HG02943 (cell line): ENCODE measurements around the gene OLFM2.
"Not testable (repeated sequence)": the region's sequence is repeated elsewhere in the genome, so short reads cannot be mapped to it uniquely, and the experiment has no call there.

ENCODE experiments used
- ATAC-seq: cut with Tn5 transposase; IDR thresholded peaks from one replicate; pipeline ENCODE4 v1.9.1; 2021; ENCODE audit warnings: mild to moderate bottlenecking, low read depth, moderate library complexity; ENCODE audit not compliant: unreplicated experiment

OLFM2 gene

DNA sequence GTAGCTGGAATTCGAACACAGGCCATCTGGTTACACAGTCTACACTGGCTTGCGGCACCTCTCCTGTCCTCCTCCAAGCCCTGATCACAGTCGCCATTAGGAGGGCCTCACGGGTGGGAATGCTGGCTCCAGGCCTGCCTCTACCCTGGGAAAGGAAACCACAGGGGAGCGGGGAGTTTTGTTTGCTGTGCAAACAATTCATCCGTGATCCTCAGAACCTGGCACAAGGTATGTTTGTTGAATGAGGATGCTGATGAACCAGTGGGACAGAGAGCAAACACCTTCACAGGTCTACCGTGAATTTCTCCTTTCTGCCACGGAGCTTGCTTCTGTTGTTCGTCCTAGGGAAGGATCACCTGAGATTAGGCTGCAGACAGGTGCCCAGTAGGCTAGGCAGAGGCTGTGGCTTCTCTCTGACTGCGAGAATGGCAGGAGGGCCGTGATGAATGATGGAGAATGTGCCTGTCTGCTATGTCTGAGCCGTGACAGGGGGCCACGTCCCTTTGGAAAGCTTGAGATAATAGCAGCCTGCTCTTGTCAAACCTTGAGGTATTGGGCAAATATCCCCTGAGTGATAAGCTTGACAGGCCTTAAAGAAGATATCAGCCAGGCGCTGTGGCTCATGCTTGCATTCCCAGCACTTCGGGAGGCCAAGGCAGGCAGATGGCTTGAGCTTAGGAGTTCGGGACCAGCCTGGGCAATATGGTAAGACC is 64.5 kb downstream of the OLFM2 start:
- no peak for ATAC-seq

DNA sequence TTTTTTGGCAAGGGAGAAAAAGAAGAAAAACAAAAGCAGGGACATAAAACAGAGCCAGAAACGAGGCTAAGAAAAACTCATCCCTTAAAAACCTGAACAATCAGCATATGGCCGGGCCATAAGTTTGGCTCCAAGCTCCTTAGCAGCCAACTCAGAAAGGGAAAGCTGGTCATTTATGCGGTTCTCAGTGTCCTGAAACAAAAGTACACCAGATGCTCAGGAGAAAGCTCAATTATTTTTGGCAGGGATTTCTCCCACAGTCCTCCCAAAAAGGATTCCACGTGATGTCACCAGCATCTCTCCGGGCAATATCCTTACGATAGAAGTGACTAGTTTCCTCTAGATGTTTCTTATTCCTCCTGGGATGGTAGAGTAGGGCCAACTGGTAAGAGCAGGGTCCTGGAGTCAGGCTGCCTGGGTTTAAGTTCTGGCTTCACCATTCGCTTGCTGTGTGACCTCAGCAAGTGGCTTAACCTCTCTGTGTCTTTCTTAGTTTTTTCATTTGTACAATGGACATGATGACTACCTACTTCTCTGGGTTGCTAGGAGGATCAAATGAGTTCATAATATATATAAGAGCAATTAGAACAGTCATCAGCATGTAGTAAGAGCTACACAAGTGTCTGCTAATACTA is 67.2 kb downstream of the OLFM2 start:
- ATAC-seq = no peak

DNA sequence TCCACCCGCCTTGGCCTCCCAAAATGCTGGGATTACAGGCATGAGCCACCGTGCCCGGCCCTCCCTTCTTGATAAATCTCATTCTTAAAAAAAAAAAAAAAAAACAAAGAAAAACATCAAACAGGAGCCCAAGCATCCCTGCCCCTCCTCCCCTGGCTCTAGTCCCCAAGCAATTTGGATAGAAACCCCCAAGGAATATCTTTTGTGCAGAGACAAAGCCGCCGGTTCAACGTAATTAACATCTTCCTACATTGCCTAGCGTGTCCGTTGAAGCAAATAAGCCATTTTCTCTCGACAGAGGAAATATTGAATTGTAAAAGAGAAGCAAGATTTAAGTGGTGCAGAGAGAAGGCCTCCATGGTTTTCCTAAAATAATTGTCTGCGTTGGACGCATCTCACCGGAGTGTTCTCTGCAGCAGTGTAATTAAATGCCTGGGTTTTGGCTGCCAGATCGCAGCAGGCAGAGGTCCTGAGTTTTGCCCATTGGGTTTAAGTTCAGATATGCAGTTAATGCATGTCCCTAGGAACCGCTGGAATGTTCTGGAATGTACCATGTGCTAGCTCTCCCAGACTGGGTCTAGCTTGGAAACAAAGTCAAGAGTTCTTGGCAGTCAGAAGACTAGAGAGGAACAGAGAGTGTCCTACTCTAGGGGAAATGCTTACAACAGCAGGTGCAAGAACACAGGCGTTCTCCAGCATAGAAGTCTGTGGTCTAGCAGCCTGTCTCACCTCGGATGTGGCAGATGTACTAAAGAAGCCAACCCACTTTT is 70.4 kb downstream of the OLFM2 start:
- no peak for ATAC-seq

DNA sequence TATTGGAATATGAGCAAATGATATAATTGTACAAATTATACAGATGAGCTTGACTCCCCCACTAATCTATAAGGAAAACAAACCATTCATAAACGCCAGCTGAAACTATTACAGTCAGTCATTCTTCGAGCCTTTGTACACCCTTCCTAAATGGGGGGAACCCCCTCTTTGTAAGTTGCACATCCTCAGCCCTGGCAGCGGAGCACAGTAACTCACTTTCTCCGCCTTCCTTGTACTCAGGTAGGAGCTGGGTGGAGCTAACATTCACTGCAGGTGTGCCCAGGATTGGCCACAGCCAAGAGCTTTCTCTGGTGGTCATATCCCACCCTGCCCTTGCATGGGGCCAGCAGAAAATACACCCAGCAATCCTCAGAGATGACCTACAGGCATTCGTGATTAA is 72.6 kb downstream of the OLFM2 start:
- no peak for ATAC-seq

DNA sequence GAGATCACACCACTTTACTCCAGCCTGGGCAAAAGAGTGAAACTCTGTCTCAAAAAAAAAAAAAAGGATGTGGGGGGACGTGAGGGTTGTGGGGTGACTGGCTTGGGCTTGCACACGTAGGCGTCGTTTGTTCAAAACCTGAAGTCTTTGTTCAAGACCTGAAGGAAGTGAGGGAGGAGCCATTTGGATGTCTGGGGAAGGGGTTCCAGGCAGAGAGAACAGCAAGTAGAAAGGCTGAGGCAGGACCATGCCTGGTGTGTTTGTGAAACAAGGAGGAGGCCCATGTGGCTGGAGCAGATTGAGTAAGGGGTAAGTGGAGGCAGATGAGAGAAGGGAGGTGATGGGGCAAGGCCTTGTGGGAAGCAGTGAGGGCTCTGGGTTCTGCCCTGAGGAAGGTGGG is 73.4 kb downstream of the OLFM2 start:
- ATAC-seq = no peak

DNA sequence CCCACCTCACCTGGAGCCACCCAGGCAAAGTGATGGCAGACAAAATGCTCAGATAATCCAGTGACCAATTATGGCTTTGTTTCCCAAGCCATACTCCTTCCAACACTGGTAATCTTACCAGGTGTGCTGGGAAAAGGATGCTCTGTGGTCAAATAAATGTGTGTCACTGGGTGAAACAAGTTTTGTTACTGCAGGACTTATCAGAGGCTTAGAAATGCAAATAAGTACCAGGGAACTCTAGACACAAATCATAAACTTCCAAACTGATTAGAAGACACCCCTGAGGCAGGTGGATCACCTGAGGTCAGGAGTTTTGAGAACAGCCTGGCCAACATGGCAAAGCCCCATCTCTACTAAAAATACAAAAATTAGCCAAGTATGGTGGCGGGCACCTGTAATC is 74.8 kb downstream of the OLFM2 start:
- ATAC-seq = no peak

DNA sequence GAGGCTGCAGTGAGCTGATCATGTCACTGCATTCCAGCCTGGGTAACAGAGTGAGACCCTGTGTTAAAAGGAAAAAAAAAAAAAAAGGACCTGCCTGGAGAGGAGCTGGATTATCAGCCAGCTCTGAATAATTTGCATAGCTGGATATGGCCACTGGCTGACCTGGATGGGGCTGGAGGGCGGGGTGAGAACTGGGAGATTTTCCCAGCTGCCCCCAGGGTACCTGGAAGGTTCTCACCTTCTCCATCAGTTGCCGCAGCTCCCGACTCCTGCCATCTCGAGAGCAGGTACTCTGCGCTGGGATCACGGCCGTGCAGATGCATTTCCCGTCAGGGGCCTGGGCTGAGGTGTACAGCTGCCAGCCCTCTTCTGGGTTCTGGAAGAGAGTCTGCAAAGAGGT is 75.9 kb downstream of the OLFM2 start:
- no peak for ATAC-seq

DNA sequence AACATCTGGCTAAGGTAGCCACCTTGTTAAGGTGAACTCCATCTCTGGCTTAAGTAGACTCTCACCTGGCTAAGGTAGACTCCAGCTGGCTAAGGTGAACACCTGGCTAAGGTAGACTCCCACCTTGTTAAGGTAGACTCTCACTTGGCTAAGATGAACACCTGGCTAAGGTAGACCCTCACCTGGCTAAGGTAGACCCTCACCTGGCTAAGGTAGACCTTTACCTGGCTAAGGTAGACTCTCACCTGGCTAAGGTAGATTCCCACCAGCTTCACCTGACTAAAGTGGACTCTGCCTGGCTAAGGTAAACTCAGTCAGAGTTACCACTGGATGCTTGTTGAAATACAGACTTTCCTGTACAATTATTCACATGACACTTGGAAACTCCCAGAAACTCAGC is 77.5 kb downstream of the OLFM2 start:
- ATAC-seq = no peak

DNA sequence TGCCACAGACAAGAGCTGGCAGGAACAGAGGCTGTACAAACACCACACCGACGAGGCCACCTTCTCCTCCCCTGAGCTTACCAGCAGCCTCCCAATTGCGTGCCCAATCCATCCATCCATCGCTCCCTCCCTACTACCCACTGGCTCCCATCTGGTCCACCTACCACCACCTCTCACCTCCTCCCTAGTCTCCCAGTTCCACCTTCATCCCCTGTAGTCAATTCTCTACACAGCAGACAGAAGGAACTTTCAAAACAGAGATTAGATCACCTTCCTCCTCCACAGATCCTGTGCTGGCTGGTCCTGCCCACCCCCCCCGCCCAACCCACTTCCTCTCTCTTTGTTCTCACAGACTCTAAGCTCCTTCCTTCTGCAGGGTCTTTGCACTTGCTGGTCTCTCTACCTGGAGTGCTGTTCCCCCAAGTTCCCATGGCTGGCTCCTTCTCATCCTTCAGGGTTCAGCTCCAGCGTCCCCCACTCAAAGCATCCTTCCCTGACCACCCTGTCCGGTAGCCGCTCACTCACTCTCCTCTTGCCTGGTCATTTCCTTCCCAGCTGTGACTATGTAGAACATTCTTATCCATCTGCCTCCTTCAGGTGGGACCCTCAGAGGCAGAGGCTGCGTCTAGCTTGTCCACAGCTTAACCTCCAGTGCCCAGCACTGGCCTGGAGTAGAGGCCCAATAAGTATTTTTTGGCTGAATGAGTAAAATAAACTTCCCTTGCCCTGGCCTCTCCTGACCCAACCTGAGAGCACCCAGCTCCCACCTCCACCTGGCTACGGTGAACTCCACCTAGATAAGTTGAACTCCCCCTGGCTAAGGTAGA is 78.2 kb downstream of the OLFM2 start:
- ATAC-seq = no peak

DNA sequence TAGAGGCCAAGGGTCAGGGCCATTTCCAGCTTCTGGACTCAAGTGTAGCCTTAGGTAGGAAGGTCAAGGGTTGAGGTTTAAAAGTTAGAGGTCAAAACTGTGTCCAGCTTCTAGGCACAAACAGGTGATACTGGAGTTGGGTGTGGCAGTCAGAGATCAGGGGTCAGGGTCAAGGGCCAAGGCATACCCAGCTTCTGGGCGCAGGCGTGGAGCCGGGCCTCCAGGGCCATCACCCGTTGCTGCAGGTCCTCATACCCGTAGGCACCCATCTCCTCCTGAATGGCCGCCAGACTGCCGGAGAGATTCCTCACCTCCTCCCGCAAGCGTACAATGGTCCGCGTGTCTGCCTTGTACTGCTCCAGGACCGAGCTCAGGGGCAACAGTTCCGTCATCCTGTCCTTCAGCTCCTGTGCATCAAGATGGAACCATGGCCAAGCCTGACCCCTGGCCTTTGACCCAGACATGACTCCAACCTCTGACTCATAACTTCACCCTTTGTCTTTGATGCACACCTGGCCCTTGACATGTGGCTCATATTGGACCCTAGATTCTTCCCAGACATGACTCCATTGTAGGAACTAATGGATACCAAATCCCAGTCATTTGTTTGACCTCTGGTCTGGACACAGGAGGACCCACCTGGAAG is 79.1 kb downstream of the OLFM2 start:
- no peak for ATAC-seq

DNA sequence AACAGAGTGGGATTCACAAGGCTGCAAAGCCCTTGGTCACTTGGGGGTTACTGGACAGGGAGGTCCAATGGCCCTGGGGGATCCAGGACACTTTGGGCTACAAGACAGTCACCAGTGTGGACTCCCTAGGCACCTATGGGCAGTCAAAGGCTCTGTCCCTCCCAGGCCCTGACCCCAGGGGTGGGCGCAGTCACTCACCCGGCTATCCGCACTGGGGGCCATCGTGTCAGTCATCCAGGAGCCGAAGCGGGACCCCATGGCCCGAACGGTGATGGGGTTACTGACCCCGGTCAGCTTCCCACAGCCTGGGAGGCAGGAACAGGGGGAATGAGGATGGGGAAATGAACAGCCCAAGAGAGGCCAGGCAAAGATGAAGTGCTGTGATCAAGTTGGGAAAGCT is 79.7 kb downstream of the OLFM2 start:
- no peak for ATAC-seq

DNA sequence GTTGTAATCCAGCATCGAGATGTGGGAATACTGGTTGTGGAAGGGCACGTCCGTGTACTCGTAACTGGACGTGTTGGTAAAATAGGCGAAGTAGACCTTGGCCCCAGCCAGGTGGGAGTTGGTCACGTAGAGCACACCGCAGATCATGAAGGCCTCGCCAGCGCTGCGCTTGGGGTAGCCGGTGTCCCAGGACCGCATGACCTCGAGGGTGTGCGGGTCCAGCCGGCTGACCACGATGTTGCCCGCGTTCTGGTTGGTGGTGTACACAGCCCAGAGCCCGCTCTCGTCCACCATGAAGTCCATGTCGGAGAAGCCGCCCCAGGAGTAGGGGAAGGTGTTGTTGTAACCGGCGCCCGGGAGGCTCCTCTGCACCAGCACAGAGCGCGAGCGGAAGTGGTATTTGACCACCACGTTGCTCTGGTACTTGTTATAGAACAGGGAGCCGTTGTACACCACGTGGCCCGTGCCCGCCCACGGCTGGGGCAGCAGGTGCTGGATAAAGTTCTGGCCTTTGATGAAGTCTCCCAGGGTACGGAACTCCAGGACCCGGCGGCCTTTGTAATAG is 82.0 kb downstream of the OLFM2 start:
- no peak for ATAC-seq

DNA sequence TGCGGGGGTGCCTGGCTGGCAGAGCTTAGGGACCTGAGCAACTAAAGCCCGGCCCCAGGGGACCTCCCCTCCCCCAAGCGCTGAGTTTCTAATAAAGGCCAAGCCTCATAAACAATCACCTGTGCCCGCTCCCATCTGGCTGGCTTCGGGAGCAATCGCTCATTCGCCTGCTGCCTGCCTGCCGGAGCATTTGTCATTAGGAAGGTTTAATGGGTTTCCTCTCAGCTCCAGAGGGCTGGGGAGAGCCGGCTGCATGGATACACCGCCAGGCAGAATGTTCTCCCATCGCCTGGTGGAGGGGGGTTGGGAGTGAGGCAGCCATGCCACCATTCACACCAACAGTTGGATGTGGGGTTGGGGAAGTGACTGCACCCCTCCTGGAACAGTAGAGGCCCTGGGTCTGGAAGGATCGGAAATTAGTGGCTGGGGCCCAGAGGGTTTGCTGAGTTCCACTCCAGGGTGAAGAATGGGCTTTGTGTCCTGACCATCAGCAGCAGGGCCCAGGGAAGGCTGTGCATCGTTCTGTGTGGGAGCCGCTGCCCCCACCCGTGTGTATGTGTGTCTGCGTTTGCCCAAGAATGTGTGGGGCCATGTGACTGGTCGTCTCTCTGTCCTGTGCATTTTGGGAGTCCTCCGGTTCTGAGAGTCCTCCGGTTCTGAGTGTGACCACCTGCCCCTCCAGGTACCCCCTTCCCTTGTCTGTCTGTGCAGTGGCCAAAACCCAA is 85.9 kb downstream of the OLFM2 start:
- ATAC-seq = no peak

DNA sequence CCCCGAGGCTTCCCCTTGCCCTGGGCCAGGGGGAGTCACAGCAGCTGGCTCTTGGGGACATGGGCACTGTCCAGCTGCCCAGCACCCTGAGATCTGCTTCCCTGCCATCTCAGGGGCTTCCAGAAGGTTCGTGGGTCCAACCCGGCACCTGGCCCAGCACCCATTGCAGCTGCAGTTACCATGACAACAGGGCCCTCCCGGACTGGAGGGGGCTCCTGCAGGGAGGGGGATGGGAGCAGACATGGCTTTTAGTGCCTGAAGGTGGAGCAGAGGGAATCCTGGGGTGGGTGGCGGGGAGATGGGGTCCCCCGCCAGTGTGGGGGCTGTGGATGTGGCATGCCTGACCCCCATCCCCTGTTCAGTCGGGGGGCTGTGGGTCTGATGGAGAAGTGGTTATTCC is 86.5 kb downstream of the OLFM2 start:
- ATAC-seq = no peak

DNA sequence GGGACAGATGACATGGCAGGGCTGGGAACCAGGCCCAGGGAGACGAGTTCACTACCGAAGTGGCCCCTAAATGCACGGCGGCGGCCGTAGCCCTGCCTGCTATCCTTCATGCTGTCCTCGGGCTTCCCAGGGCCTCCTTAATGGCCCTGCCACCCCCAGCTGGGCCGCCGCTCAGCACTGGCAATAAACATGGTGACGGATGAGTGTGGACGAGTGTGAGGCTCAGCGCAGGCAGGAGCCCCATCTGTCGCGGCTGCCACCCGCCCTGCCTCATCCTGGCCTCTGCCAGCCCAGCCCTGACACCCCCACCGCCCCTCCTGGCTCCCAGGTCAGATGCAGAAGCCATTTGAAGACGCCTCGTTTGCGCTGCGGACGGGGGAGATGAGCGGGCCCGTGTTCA is 87.6 kb downstream of the OLFM2 start:
- no peak for ATAC-seq

DNA sequence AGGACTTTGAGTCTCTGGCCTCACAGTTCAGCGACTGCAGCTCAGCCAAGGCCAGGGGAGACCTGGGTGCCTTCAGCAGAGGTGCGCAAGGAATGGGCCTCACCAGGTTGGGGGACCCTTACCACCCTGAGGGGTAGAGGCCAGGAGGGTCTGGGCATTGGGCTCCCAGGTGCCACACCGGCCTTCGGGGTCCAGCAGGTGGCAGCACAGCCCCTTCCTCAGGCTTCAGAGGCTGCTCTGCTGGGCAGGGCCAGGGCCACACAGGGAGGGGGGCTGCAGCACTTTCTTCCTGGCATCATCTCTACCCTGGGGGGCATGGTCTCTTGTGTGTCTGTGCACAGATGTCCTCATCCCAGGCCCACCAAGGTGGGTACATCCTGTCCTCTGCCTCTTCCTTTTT is 88.3 kb downstream of the OLFM2 start:
- no peak for ATAC-seq

DNA sequence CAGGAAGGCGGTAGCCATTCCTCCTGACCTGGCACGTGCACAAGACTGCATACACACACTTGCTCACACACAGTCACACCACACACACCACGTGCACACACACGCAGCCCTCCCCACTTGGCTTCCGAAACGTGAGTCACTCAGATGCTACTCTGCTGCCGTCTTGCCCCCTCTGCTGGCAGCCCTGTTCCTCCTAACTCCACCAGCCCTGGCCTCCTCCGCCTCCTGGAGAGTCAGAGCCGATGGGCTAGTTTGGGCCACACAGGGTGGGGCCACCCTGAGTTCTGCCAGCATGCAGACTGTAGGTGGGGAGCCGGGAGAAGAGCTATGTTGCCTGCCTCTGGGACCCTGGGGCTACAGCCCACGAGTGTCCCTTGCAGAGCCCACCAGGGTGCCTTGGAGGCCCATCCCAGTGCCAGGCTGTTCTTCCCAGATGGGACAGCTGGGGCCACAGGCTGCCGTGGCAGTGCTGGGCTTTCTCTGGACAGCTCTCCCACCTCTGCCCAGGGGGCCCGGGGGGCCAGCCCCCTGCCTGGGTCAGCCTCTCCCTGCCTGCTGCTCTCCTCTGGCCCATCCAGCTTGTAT is 89.1 kb downstream of the OLFM2 start:
- no peak for ATAC-seq

DNA sequence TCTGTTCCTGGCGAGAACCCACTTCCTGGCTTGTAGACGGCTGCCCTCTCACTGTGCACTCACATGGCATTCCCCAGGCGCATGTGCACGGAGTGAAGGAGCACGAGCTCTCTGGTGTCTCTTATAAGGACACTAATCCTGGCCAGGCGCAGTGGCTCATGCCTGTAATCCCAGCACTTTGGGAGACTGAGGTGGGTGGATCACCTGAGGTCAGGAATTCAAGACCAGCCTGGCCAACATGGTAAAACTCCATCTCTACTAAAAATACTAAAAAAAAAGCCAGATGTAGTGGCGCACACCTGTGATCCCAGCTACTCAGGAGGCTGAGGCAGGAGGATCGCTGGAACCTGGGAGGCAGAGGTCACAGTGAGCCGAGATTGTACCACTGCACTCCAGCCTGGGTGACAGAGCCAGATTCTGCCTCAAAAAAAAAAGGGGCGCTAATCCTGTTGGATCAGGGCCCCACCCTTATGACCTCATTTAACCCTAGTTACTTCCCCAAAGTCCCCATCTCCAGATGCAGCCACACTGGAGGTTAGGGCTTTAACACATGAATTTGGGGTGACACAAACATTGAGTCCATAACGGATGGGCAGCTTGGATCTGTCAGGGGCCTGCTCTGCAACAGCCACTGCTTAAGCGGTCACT is 92.6 kb downstream of the OLFM2 start:
- not testable (repeated sequence) for ATAC-seq
